K562 (cell line): ENCODE results near the gene CAMSAP3. TPM values are rescaled to one million over a fixed set of nuclear protein-coding genes. Genes with fewer than 3 reads are reported as not detected.

Source experiments
- CHCHD3 ChIP-seq: fragments of 250-450 bp; sonication (Bioruptor Pico); IDR thresholded peaks from 2 replicates; pipeline ENCODE4 v2.1.2; 2022; ENCODE audit warnings: mild to moderate bottlenecking
- CXXC5 ChIP-seq: fragments of 250-450 bp; sonication (Bioruptor Pico); IDR thresholded peaks from 2 replicates; pipeline ENCODE4 v1.8.0; 2022; ENCODE audit warnings: inconsistent platforms, mild to moderate bottlenecking, moderate library complexity
- E2F6 ChIP-seq, 2 experiments: IDR thresholded peaks; 2 replicates each; pipeline ENCODE4 v1.6.1; 2011; ENCODE audit warnings: borderline replicate concordance in 1 of 2, control low read depth in 1 of 2, low read depth in 1 of 2, low read length in 1 of 2, mild to moderate bottlenecking in 1 of 2, mixed read lengths in 1 of 2, moderate library complexity in 1 of 2; ENCODE audit not compliant: insufficient read depth in 1 of 2, insufficient read length in 1 of 2, poor library complexity in 1 of 2, severe bottlenecking in 1 of 2; ENCODE audit errors: extremely low read depth in 1 of 2
- NRF1 ChIP-seq, 2 experiments: fragments of 450-650 bp; IDR thresholded peaks in 1 of 2; conservative IDR thresholded peaks in 1 of 2; 2 replicates each; pipeline ENCODE4 v1.6.1; 2014; ENCODE audit warnings: mild to moderate bottlenecking in 2 of 2
- POLR2G ChIP-seq: fragments of 200-400 bp; formaldehyde crosslinking; IDR thresholded peaks from 2 replicates; pipeline ENCODE4 v1.6.1; 2017; ENCODE audit warnings: low read depth, mild to moderate bottlenecking, antibody characterized with exemption, low read length, moderate library complexity
- ZBTB33 ChIP-seq: sonication (generic); formaldehyde crosslinking; IDR thresholded peaks from 2 replicates; pipeline ENCODE4 v1.8.1; 2023; ENCODE audit warnings: mild to moderate bottlenecking, missing genetic modification reagents
- polyA plus RNA-seq, 8 experiments: library from polyadenylated mRNA; depleted of rRNA in 4 of 8; stranded (reverse) in 5 of 8; unstranded in 3 of 8; fragments of >200 nt; fragmentation: Nextera tagmentation in 2 of 8; fragmentation: Illumina TruSeq in 1 of 8; extraction: Ambion mirVana in 2 of 8; extraction: Trizol in 1 of 8; gene quantifications; 2 replicates each; pipeline versions ENCODE4 v1.2.1 to v1.2.3, GENCODE V29; 2011 to 2014; ENCODE audit warnings: inconsistent platforms in 1 of 8, missing spikeins in 1 of 8
- total RNA-seq, 7 experiments: library from RNA; depleted of rRNA in 6 of 7; stranded (reverse); fragments of >200 nt in 6 of 7; fragmentation: Illumina TruSeq in 2 of 7; extraction: Trizol in 2 of 7; gene quantifications; 2 replicates each; pipeline versions ENCODE4 v1.2.1 to v1.2.3, GENCODE V29; 2011 to 2021; ENCODE audit warnings: low replicate concordance in 1 of 7

Gene CAMSAP3
- total and polyA plus RNA-seq, 9 of the 15 experiments (the other 6 are each of a cell fraction or from before 2014, with no cell fraction given): 0.01 to 0.89 (median 0.22) TPM; not detected in 1

GRCh38 chr19:7614859-7615741 is 19.4 kb downstream of the CAMSAP3 start (continued):
- TF ChIP-seq E2F6 (IDR thresholded peaks at IDR 0.05; ENCODE audit: borderline replicate concordance in 1 of 2, extremely low read depth in 1 of 2, insufficient read depth in 1 of 2, insufficient read length in 1 of 2, low read depth in 1 of 2, low read length in 1 of 2, poor library complexity in 1 of 2, severe bottlenecking in 1 of 2): peak in 1 of 2 experiments; percentile 16
- 0 out of 2 replicates have a peak, but pooled peaks have one; percentile 31 for TF ChIP-seq ZBTB33 (CRISPR knock-in tag)
- 0 out of 2 replicates have a peak, but pooled peaks have one; percentile 25 for TF ChIP-seq CXXC5 (CRISPR knock-in tag)
- 0 out of 2 replicates have a peak, but pooled peaks have one; percentile 20 for TF ChIP-seq POLR2G
- TF ChIP-seq NRF1 (conservative IDR thresholded peaks at IDR 0.05 in 1 of 2, IDR thresholded peaks at IDR 0.05 in 1 of 2): peak; percentile 34 to 55; a peak in 3 of 4 replicates
- no peak for TF ChIP-seq CHCHD3
